Neural cell (in vitro differentiated cells): ENCODE measurements around the gene EML6. TPM values are rescaled to one million over a fixed set of nuclear protein-coding genes. Genes with fewer than 3 reads are reported as not detected.

ENCODE experiments used
- H2AFZ ChIP-seq: fragments of 200-600, 300-800 bp; sonication (generic), shearing (Covaris generic); 2 replicates; pipeline ENCODE4 v1.6.0; 2014; ENCODE audit warnings: low read depth, mild to moderate bottlenecking, antibody characterized with exemption, low read length, moderate library complexity
- H3F3A ChIP-seq: fragments of 200-600 bp; shearing (Covaris generic); 2 replicates; pipeline ENCODE4 v1.6.1; 2016; ENCODE audit warnings: mild to moderate bottlenecking, moderate library complexity, mixed read lengths, antibody characterized with exemption, low read length; ENCODE audit not compliant: insufficient read depth, poor library complexity, severe bottlenecking
- H3K27ac ChIP-seq: fragments of 200-600, 300-800 bp; sonication (generic), shearing (Covaris generic); 2 replicates; pipeline ENCODE4 v1.5.1; 2014; ENCODE audit warnings: mild to moderate bottlenecking, low read length, moderate library complexity
- H3K27me3 ChIP-seq: fragments of 300-800, 200-600 bp; sonication (generic), shearing (Covaris generic); 2 replicates; pipeline ENCODE4 v1.6.0; 2014; ENCODE audit warnings: mild to moderate bottlenecking, low read depth, low read length, moderate library complexity; ENCODE audit not compliant: insufficient read depth
- H3K36me3 ChIP-seq: fragments of 300-800, 200-600 bp; sonication (generic), shearing (Covaris generic); 2 replicates; pipeline ENCODE4 v1.5.1; 2014; ENCODE audit warnings: mild to moderate bottlenecking, antibody characterized with exemption, low read length, moderate library complexity; ENCODE audit not compliant: insufficient read depth
- H3K4me2 ChIP-seq: fragments of 300-800, 200-600 bp; sonication (generic), shearing (Covaris generic); 2 replicates; pipeline ENCODE4 v1.6.0; 2014; ENCODE audit warnings: mild to moderate bottlenecking, low read length
- H3K4me3 ChIP-seq: fragments of 300-800, 200-600 bp; sonication (generic), shearing (Covaris generic); 2 replicates; pipeline ENCODE4 v1.5.1; 2014; ENCODE audit warnings: mild to moderate bottlenecking, low read length, moderate library complexity
- H3K79me2 ChIP-seq: fragments of 200-600 bp; shearing (Covaris generic); replicated peaks from 2 replicates; pipeline ENCODE4 v1.6.0; 2014; ENCODE audit warnings: mild to moderate bottlenecking, low read length, moderate library complexity; ENCODE audit not compliant: insufficient read depth
- H3K9ac ChIP-seq: fragments of 300-800, 200-600 bp; sonication (generic), shearing (Covaris generic); 2 replicates; pipeline ENCODE4 v1.6.1; 2016; ENCODE audit warnings: mild to moderate bottlenecking, low read length, mixed read lengths
- H3K9me2 ChIP-seq: fragments of 200-600 bp; shearing (Covaris generic); 2 replicates; pipeline ENCODE4 v1.6.1; 2016; ENCODE audit warnings: mild to moderate bottlenecking, low read length, mixed read lengths; ENCODE audit not compliant: insufficient read depth
- H3K9me3 ChIP-seq: fragments of 200-600, 300-800 bp; sonication (generic), shearing (Covaris generic); 2 replicates; pipeline ENCODE4 v1.6.1; 2016; ENCODE audit warnings: mild to moderate bottlenecking, mixed run types, low read length, moderate library complexity, mixed read lengths
- H4K20me1 ChIP-seq: fragments of 200-600 bp; shearing (Covaris generic); 2 replicates; pipeline ENCODE4 v1.6.1; 2016; ENCODE audit warnings: mild to moderate bottlenecking, mixed run types; ENCODE audit not compliant: insufficient read depth
- EP300 ChIP-seq: fragments of 450-650 bp; conservative IDR thresholded peaks from 2 replicates; pipeline ENCODE4 v1.6.1; 2014; ENCODE audit warnings: antibody characterized with exemption, mild to moderate bottlenecking, moderate library complexity; ENCODE audit not compliant: poor library complexity, severe bottlenecking
- EZH2 ChIP-seq: fragments of 200-600, 300-800 bp; shearing (Covaris generic), sonication (generic); IDR thresholded peaks from 2 replicates; pipeline ENCODE4 v1.6.1; 2014; ENCODE audit warnings: antibody characterized with exemption, low read length, borderline replicate concordance, mild to moderate bottlenecking; ENCODE audit not compliant: insufficient read depth, poor library complexity, severe bottlenecking
- MXI1 ChIP-seq: fragments of 450-650 bp; conservative IDR thresholded peaks from 2 replicates; pipeline ENCODE4 v1.6.1; 2014; ENCODE audit warnings: antibody characterized with exemption, mild to moderate bottlenecking; ENCODE audit not compliant: poor library complexity, severe bottlenecking
- POLR2AphosphoS5 ChIP-seq: IDR thresholded peaks from 2 replicates; pipeline ENCODE4 v1.6.1; 2012
- RAD21 ChIP-seq: fragments of 450-650 bp; conservative IDR thresholded peaks from 2 replicates; pipeline ENCODE4 v1.6.1; 2014; ENCODE audit warnings: antibody characterized with exemption, mild to moderate bottlenecking, moderate library complexity
- SMC3 ChIP-seq: fragments of 450-650 bp; conservative IDR thresholded peaks from 2 replicates; pipeline ENCODE4 v1.6.1; 2014; ENCODE audit warnings: antibody characterized with exemption, mild to moderate bottlenecking, moderate library complexity; ENCODE audit not compliant: poor library complexity
- TAF1 ChIP-seq: IDR thresholded peaks from 2 replicates; pipeline ENCODE4 v1.6.1; 2012; ENCODE audit warnings: low read depth
- polyA plus RNA-seq: library from polyadenylated mRNA; depleted of rRNA; stranded (reverse); fragments of >200 nt; gene quantifications from 2 replicates; pipeline ENCODE4 v1.2.3, GENCODE V29; 2014
- TF ChIP-seq, protein P1 (sequence below): fragments of 450-650 bp; IDR thresholded peaks from 2 replicates; pipeline ENCODE4 v1.5.1; 2014; ENCODE audit warnings: antibody characterized with exemption, mild to moderate bottlenecking, moderate library complexity; ENCODE audit not compliant: poor library complexity, severe bottlenecking
- TF ChIP-seq, protein P2 (sequence below): IDR thresholded peaks from 2 replicates; pipeline ENCODE4 v1.6.1; 2012; ENCODE audit warnings: borderline replicate concordance

Gene EML6
- polyA plus RNA-seq, 1 donor from 2014 or later = 13.4 TPM

DNA sequence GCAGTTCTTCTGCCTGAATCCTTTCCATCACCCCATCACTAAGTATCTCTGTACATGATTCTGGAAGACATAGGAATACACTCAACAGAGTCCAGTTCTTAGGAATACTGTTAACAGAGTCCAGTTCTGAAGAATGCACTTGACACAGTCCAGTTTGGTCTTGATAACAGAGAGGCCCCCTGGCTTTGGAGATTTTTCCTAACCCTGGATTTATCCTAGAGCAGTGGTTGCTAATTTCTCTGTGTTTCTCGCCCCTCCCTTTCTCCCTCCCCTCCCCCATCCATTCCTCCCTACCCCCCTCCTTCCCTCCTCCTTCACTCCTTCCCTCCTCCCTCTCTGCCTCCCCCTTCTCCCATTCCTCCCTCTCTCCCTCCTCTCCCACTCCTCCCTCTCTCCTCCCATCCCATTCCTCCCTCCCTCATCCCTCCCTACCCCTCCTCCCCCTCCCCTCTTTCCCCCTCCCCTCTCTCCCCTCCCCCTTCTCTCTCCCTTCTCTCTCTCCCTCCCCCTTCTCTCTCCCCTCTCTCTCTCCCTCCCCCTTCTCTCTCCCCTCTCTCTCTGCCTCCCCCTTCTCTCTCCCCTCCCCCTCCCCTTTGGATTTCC is 221.4 kb downstream of the EML6 start:
- Histone ChIP-seq H3K36me3 (no peaks in the 10 kb centered on the region), H3K4me3 (no peak overlapping the region), H3K4me2 (no peak overlapping the region), H3K27ac (no peak overlapping the region), H3K9me3 (no peaks in the 10 kb centered on the region), H4K20me1 (no peaks in the 10 kb centered on the region), H2AFZ (no peak overlapping the region), H3K79me2 (no peaks in the 10 kb centered on the region), H3K9me2 (no peaks in the 10 kb centered on the region), H3F3A (no peaks in the 10 kb centered on the region), H3K27me3 (no peaks in the 10 kb centered on the region), H3K9ac (no peak overlapping the region)
- TF ChIP-seq POLR2AphosphoS5 = no peak
- no peak for TF ChIP-seq MXI1
- TF ChIP-seq TAF1 = no peak
- TF ChIP-seq, protein P1, sequence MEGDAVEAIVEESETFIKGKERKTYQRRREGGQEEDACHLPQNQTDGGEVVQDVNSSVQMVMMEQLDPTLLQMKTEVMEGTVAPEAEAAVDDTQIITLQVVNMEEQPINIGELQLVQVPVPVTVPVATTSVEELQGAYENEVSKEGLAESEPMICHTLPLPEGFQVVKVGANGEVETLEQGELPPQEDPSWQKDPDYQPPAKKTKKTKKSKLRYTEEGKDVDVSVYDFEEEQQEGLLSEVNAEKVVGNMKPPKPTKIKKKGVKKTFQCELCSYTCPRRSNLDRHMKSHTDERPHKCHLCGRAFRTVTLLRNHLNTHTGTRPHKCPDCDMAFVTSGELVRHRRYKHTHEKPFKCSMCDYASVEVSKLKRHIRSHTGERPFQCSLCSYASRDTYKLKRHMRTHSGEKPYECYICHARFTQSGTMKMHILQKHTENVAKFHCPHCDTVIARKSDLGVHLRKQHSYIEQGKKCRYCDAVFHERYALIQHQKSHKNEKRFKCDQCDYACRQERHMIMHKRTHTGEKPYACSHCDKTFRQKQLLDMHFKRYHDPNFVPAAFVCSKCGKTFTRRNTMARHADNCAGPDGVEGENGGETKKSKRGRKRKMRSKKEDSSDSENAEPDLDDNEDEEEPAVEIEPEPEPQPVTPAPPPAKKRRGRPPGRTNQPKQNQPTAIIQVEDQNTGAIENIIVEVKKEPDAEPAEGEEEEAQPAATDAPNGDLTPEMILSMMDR = no peak
- no peak for TF ChIP-seq EP300
- TF ChIP-seq, protein P2, sequence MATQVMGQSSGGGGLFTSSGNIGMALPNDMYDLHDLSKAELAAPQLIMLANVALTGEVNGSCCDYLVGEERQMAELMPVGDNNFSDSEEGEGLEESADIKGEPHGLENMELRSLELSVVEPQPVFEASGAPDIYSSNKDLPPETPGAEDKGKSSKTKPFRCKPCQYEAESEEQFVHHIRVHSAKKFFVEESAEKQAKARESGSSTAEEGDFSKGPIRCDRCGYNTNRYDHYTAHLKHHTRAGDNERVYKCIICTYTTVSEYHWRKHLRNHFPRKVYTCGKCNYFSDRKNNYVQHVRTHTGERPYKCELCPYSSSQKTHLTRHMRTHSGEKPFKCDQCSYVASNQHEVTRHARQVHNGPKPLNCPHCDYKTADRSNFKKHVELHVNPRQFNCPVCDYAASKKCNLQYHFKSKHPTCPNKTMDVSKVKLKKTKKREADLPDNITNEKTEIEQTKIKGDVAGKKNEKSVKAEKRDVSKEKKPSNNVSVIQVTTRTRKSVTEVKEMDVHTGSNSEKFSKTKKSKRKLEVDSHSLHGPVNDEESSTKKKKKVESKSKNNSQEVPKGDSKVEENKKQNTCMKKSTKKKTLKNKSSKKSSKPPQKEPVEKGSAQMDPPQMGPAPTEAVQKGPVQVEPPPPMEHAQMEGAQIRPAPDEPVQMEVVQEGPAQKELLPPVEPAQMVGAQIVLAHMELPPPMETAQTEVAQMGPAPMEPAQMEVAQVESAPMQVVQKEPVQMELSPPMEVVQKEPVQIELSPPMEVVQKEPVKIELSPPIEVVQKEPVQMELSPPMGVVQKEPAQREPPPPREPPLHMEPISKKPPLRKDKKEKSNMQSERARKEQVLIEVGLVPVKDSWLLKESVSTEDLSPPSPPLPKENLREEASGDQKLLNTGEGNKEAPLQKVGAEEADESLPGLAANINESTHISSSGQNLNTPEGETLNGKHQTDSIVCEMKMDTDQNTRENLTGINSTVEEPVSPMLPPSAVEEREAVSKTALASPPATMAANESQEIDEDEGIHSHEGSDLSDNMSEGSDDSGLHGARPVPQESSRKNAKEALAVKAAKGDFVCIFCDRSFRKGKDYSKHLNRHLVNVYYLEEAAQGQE = no peak
- TF ChIP-seq RAD21 = no peak
- TF ChIP-seq SMC3 = no peak

DNA sequence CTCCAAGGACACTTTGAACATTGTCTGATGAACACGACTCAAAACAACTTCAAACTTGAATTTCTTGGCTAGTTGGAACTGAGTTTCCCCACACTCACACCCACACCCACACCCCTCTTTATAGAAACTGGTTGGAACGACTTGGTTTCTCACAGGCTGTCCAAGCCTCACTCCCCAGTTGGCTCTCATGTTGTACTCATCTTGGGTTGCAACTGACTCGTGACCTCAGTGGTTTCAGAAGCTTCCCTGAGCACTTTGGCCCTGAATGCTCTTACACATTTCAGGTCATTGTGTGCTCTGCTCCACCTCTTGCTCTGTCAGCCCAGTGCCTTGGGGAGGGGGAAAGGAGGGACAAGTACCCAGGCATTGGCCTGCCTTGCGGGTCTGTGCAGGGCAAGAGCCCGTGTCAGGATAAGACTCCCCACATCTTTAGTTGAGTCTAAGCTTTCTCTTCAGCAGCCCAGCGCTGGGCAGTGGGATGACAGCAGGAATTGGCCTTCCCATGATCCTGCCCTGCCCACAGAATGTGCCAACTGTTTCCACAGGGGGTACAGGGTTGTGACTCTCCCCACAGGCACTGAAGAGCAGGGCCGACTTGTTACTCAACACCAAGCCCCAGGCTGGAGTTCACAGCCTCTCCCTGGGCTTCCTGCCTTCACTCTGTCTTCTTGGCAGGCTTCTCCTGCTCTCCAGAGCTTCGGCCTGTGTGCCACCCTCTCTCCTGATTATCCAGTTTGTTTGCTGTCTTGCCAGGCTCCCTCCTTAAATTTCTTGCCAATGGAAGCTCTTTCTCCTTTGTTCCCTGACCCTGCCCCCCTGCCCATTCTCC is 222.1 kb downstream of the EML6 start:
- Histone ChIP-seq H3K4me3 (no peak overlapping the region), H3K9me2 (no peaks in the 10 kb centered on the region), H3K4me2 (no peak overlapping the region), H3K9me3 (no peaks in the 10 kb centered on the region), H3K27ac (no peak overlapping the region), H3K36me3 (no peaks in the 10 kb centered on the region), H3K27me3 (no peaks in the 10 kb centered on the region), H3K9ac (no peak overlapping the region), H3K79me2 (no peaks in the 10 kb centered on the region), H4K20me1 (no peaks in the 10 kb centered on the region), H2AFZ (no peak overlapping the region), H3F3A (no peaks in the 10 kb centered on the region)
- TF ChIP-seq EZH2 = no peak
- no peak for TF ChIP-seq EP300
- TF ChIP-seq, protein P1 = no peak
- TF ChIP-seq, protein P2 = no peak
- no peak for TF ChIP-seq RAD21
- no peak for TF ChIP-seq TAF1
- TF ChIP-seq MXI1 = no peak
- no peak for TF ChIP-seq POLR2AphosphoS5
- TF ChIP-seq SMC3 = no peak
